OCI-LY1 (cell line): ENCODE measurements around the gene M6PR.
"Not testable (repeated sequence)": the region's sequence is repeated elsewhere in the genome, so short reads cannot be mapped to it uniquely, and the experiment has no call there.

Source experiments
- EZH2 ChIP-seq: fragments of 200-600 bp; sonication (generic), shearing (Covaris generic); IDR thresholded peaks from 2 replicates; pipeline ENCODE4 v1.8.0; 2017; ENCODE audit warnings: borderline replicate concordance, mixed run types, mild to moderate bottlenecking, antibody characterized with exemption, low read length, moderate library complexity, mixed read lengths
- TF ChIP-seq, protein P1 (sequence below): fragments of 200-600 bp; sonication (generic), shearing (Covaris generic); IDR thresholded peaks from 2 replicates; pipeline ENCODE4 v1.5.1; 2017; ENCODE audit warnings: mild to moderate bottlenecking, antibody characterized with exemption, low read length, moderate library complexity, mixed read lengths

DNA sequence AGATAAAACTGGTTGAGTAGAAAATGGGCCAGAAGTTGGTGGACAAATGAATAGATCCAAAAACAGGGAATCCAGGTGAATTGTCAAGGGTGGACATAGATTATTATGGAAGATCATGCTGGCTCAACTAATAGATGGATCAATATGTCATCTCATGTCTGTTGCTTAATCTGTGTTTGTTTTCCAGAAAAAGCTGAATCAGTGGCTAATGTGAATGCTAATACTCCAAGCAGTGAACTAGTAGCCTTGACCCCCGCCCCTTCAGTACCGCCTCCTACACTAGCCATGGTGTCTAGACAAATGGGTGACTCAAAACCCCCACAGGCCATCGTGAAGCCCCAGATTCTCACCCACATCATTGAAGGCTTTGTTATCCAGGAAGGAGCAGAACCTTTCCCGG, 15.4 kb downstream of the M6PR start:
- TF ChIP-seq, protein P1, sequence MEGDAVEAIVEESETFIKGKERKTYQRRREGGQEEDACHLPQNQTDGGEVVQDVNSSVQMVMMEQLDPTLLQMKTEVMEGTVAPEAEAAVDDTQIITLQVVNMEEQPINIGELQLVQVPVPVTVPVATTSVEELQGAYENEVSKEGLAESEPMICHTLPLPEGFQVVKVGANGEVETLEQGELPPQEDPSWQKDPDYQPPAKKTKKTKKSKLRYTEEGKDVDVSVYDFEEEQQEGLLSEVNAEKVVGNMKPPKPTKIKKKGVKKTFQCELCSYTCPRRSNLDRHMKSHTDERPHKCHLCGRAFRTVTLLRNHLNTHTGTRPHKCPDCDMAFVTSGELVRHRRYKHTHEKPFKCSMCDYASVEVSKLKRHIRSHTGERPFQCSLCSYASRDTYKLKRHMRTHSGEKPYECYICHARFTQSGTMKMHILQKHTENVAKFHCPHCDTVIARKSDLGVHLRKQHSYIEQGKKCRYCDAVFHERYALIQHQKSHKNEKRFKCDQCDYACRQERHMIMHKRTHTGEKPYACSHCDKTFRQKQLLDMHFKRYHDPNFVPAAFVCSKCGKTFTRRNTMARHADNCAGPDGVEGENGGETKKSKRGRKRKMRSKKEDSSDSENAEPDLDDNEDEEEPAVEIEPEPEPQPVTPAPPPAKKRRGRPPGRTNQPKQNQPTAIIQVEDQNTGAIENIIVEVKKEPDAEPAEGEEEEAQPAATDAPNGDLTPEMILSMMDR: not testable (repeated sequence)
- TF ChIP-seq EZH2: not testable (repeated sequence)
